CD4-positive, alpha-beta T cell (primary cell): ENCODE measurements around the gene SLC39A8. TPM values are rescaled to one million over a fixed set of nuclear protein-coding genes. Genes with fewer than 3 reads are reported as not detected.

Source experiments
- ATAC-seq: fragments of 200-7000 bp; cut with Tn5 transposase; one replicate; pipeline ENCODE4 v1.10.0; 2022; ENCODE audit warnings: mild to moderate bottlenecking; ENCODE audit not compliant: poor library complexity
- CTCF ChIA-PET: fragments of 350-600 bp; sonication (Branson Sonifier 250); formaldehyde crosslinking; loops from one replicate; lab custom pipeline; 2021; ENCODE audit warnings: antibody characterized with exemption, inconsistent platforms; lab: Charles Lee
- POLR2A ChIA-PET: fragments of 350-600 bp; sonication (Branson Sonifier 250); formaldehyde crosslinking; loops from one replicate; lab custom pipeline; 2021; ENCODE audit warnings: antibody characterized with exemption, inconsistent platforms; lab: Charles Lee
- DNase-seq, 14 experiments: peaks; one replicate each; pipeline ENCODE4 v3.0.0-alpha.2; 2013 to 2020; ENCODE audit warnings: mixed read lengths in 2 of 14
- H3K27ac ChIP-seq, 2 donors: one replicate each; pipeline versions ENCODE4 v1.5.1 to v1.7.0; 2013; ENCODE audit warnings: low read length in 2 of 2, low read depth in 1 of 2, mild to moderate bottlenecking in 1 of 2
- H3K27me3 ChIP-seq, 2 experiments: 1 replicate in 1 of 2; 2 replicates in 1 of 2; pipeline versions ENCODE4 v1.6.1 to v1.7.0; 2013; ENCODE audit warnings: low read length in 2 of 2, control low read depth in 1 of 2, mild to moderate bottlenecking in 1 of 2, moderate library complexity in 1 of 2; ENCODE audit not compliant: insufficient read depth in 2 of 2, control insufficient read depth in 1 of 2
- H3K36me3 ChIP-seq: one replicate; pipeline ENCODE4 v1.6.1; 2013; ENCODE audit warnings: low read length, control low read depth; ENCODE audit not compliant: insufficient read depth
- H3K4me1 ChIP-seq: one replicate; pipeline ENCODE4 v1.6.1; 2013; ENCODE audit warnings: low read length, control low read depth; ENCODE audit not compliant: insufficient read depth
- H3K4me3 ChIP-seq: one replicate; pipeline ENCODE4 v1.5.1; 2013; ENCODE audit warnings: mild to moderate bottlenecking, low read length, moderate library complexity
- H3K9me3 ChIP-seq, 2 experiments: 1 replicate in 1 of 2; 2 replicates in 1 of 2; pipeline versions ENCODE4 v1.6.1 to v1.7.0; 2013; ENCODE audit warnings: low read length in 2 of 2, mild to moderate bottlenecking in 2 of 2, control low read depth in 1 of 2, moderate library complexity in 1 of 2; ENCODE audit not compliant: control insufficient read depth in 1 of 2, insufficient read depth in 1 of 2
- H3K27ac Mint-ChIP-seq: one replicate; pipeline ENCODE4 v1.8.0; 2020; ENCODE audit warnings: mixed read lengths
- H3K27me3 Mint-ChIP-seq: one replicate; pipeline ENCODE4 v1.8.0; 2021; ENCODE audit warnings: mixed read lengths
- H3K36me3 Mint-ChIP-seq: one replicate; pipeline ENCODE4 v1.8.0; 2021; ENCODE audit warnings: low read depth, mixed read lengths
- H3K4me1 Mint-ChIP-seq: one replicate; pipeline ENCODE4 v1.8.0; 2021; ENCODE audit warnings: low read depth, mixed read lengths
- H3K4me3 Mint-ChIP-seq: one replicate; pipeline ENCODE4 v1.8.0; 2020; ENCODE audit warnings: mild to moderate bottlenecking, mixed read lengths
- H3K9me3 Mint-ChIP-seq: one replicate; pipeline ENCODE4 v1.8.0; 2020; ENCODE audit warnings: mixed read lengths
- CTCF ChIP-seq: fragments of 200-600 bp; IDR thresholded peaks from one replicate; pipeline ENCODE4 v1.8.0; 2022; ENCODE audit warnings: antibody characterized with exemption, mild to moderate bottlenecking
- intact Hi-C, 2 experiments: fragments of 100-400 bp; cut with DNase I in 1 of 2; cut with micrococcal nuclease in 1 of 2; formaldehyde crosslinking; loops; one replicate each; pipeline versions ENCODE4 v1.15.1 to v1.9.0; 2023 to 2025; cut with DNase I, micrococcal nuclease
- total RNA-seq, 174 experiments: library from RNA in 2 of 174; stranded (reverse) in 2 of 174; gene quantifications; one replicate each; pipeline ENCODE4 v1.2.3 and lab custom pipeline; 2021 to 2026

The SLC39A8 gene
- total RNA-seq, 2 experiments from 2014 or later: 17.9 to 18.0 TPM

GRCh38 chr4:102317459-102317858, 27.8 kb downstream of the SLC39A8 start:
- no peak for TF ChIP-seq CTCF
- ATAC-seq (no peak), DNase-seq (no peak)
- intact Hi-C loops: no loop called here
- CTCF ChIA-PET: no interaction called here
- no peak overlapping the region for H3K27ac Mint-ChIP-seq
- no peaks in the 10 kb centered on the region for H3K9me3 Mint-ChIP-seq
- Histone ChIP-seq H3K36me3 (peaks cover 4% of the 10 kb centered on the region), H3K4me1 (no peaks in the 10 kb centered on the region), H3K4me3 (no peak overlapping the region), H3K27me3 (no peaks in the 10 kb centered on the region), H3K27ac (no peak overlapping the region), H3K9me3 (no peaks in the 10 kb centered on the region)
- peaks cover 37% of the 10 kb centered on the region for H3K4me1 Mint-ChIP-seq
- H3K36me3 Mint-ChIP-seq: peaks cover 18% of the 10 kb centered on the region
- H3K4me3 Mint-ChIP-seq: no peak overlapping the region
- POLR2A ChIA-PET: no interaction called here
- H3K27me3 Mint-ChIP-seq: no peaks in the 10 kb centered on the region

GRCh38 chr4:102316585-102316984, 28.7 kb downstream of the SLC39A8 start:
- Histone ChIP-seq H3K4me3 (no peak overlapping the region), H3K27ac (no peak overlapping the region), H3K4me1 (no peaks in the 10 kb centered on the region), H3K9me3 (no peaks in the 10 kb centered on the region), H3K36me3 (peaks cover 4% of the 10 kb centered on the region), H3K27me3 (no peaks in the 10 kb centered on the region)
- no peak for TF ChIP-seq CTCF
- Mint-ChIP-seq H3K9me3 (no peaks in the 10 kb centered on the region), H3K4me1 (peaks cover 34% of the 10 kb centered on the region), H3K36me3 (peaks cover 18% of the 10 kb centered on the region), H3K27me3 (no peaks in the 10 kb centered on the region), H3K4me3 (no peak overlapping the region), H3K27ac (no peak overlapping the region)
- ChIA-PET CTCF (no interaction called here), POLR2A (no interaction called here)
- DNase-seq (no peak), ATAC-seq (no peak)
- intact Hi-C loops: no loop called here

- POLR2A ChIA-PET: no interaction called here
- CTCF ChIA-PET: interaction anchor here (1.4 kb wide), 1 partner anchor 14 kb away, joined by 4 read pairs; no protein-coding TSS in a partner anchor
- Histone ChIP-seq H3K27ac (no peak overlapping the region), H3K36me3 (peaks cover 4% of the 10 kb centered on the region), H3K27me3 (no peaks in the 10 kb centered on the region), H3K9me3 (no peaks in the 10 kb centered on the region), H3K4me1 (no peaks in the 10 kb centered on the region), H3K4me3 (no peak overlapping the region)
- no peak for DNase-seq
- Mint-ChIP-seq H3K9me3 (no peaks in the 10 kb centered on the region), H3K27ac (no peak overlapping the region), H3K36me3 (peaks cover 24% of the 10 kb centered on the region), H3K4me3 (no peak overlapping the region), H3K27me3 (no peaks in the 10 kb centered on the region), H3K4me1 (peaks cover 25% of the 10 kb centered on the region)
- no peak for ATAC-seq
- intact Hi-C loops: no loop called here
- no peak for TF ChIP-seq CTCF
These were observed 29.8 kb downstream of the SLC39A8 start for GRCh38 chr4:102315532-102315931.
